ENCODE measurements around the gene RAB38. TPM values are rescaled to one million over a fixed set of nuclear protein-coding genes. Genes with fewer than 3 reads are reported as not detected.

Gene RAB38
- polyA plus RNA-seq = not detected

- Mint-ChIP-seq H3K9me3 (no peaks in the 10 kb centered on the region), H3K4me3 (peak within 1 kb of the TSS in 3 of 4 donors; percentile 65 to 86 (median 82)), H3K27ac (no peak within 1 kb of the TSS), H3K4me1 (peaks cover 5 to 8% (median 7%) of the 10 kb centered on the region in 3 donors), H3K36me3 (no peaks in the 10 kb centered on the region), H3K27me3 (peaks cover 16% of the 10 kb centered on the region)
These were observed at the start of gene RAB38 for GRCh38 chr11:88174709-88175568. Gene RAB38, minus strand, starts transcription at chr11:88175443. Its CDS starts 59 bp downstream, at chr11:88175384.

DNA sequence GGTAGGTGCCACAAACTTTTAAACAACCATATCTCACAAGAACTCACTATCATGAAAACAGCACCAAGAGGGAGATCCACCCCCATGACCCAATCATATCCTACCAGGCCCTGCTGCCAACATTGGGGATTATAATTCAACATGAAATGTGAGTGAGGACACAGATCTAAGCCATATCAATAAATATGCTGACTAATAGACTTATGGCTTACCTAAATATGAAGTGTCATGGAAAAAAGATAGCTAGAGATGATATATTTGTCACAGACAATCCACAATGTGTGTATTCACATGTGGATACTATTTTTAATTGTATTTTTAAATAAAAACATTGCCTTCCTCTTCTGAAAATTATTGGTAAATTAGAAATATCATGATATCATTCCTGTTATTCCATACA is 38.2 kb upstream of the RAB38 start:
- Mint-ChIP-seq H3K4me3 (no peak overlapping the region), H3K36me3 (no peaks in the 10 kb centered on the region), H3K27ac (no peak overlapping the region), H3K27me3 (no peaks in the 10 kb centered on the region), H3K4me1 (peaks cover 0 to 1% (median 0%) of the 10 kb centered on the region in 3 donors), H3K9me3 (no peaks in the 10 kb centered on the region)

GRCh38 chr11:88212300-88212699 is 37.1 kb upstream of the RAB38 start:
- Mint-ChIP-seq H3K4me3 (no peak overlapping the region), H3K27ac (no peak overlapping the region)

GRCh38 chr11:88208745-88209144 is 33.5 kb upstream of the RAB38 start:
- Mint-ChIP-seq H3K27me3 (no peaks in the 10 kb centered on the region), H3K27ac (peak overlapping the region in 1 of 3 donors; percentile 40), H3K4me1 (peaks cover 0 to 1% (median 0%) of the 10 kb centered on the region in 3 donors), H3K36me3 (peaks cover 3% of the 10 kb centered on the region), H3K9me3 (no peaks in the 10 kb centered on the region), H3K4me3 (no peak overlapping the region)

More at GRCh38 chr11:88212300-88212699, 37.1 kb upstream of the RAB38 start:
- Mint-ChIP-seq H3K9me3 (no peaks in the 10 kb centered on the region), H3K27me3 (no peaks in the 10 kb centered on the region), H3K4me1 (peaks cover 0 to 1% (median 0%) of the 10 kb centered on the region in 3 donors), H3K36me3 (no peaks in the 10 kb centered on the region)

- Mint-ChIP-seq H3K36me3 (peaks cover 4% of the 10 kb centered on the region), H3K27ac (no peak overlapping the region), H3K27me3 (no peaks in the 10 kb centered on the region), H3K4me3 (no peak overlapping the region), H3K9me3 (no peaks in the 10 kb centered on the region), H3K4me1 (no peaks in the 10 kb centered on the region)
These were observed 31.5 kb upstream of the RAB38 start for GRCh38 chr11:88206751-88207150.

GRCh38 chr11:88204353-88204752 is 29.1 kb upstream of the RAB38 start:
- Mint-ChIP-seq H3K4me3 (no peak overlapping the region), H3K27me3 (no peaks in the 10 kb centered on the region), H3K9me3 (no peaks in the 10 kb centered on the region), H3K36me3 (peaks cover 4% of the 10 kb centered on the region), H3K4me1 (no peaks in the 10 kb centered on the region), H3K27ac (no peak overlapping the region)

GRCh38 chr11:88203604-88204003 is 28.4 kb upstream of the RAB38 start:
- Mint-ChIP-seq H3K4me3 (no peak overlapping the region), H3K36me3 (peaks cover 5% of the 10 kb centered on the region), H3K9me3 (no peaks in the 10 kb centered on the region), H3K27me3 (no peaks in the 10 kb centered on the region), H3K4me1 (no peaks in the 10 kb centered on the region), H3K27ac (no peak overlapping the region)

DNA sequence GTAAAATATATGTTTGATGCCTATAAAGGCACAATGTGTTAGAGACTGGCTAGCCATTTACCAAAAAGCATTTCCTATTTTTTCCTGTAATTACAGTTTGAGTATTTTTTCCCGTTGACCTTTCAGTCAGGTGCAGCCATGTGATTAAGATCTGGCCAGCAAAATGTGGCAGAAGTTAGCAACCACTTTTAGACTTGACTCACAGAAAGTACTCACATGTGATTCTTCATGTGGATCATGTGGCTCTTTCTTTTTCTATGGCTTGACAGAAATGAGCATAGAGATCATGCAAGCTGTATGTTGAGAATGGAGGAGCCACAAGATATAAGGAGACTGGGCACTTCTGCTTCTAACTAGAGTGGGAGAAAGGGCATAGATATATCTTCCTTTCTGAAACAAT is 27.3 kb upstream of the RAB38 start:
- H3K9me3 Mint-ChIP-seq = peaks cover 0 to 4% (median 4%) of the 10 kb centered on the region in 3 donors
- no peaks in the 10 kb centered on the region for H3K4me1 Mint-ChIP-seq
- H3K27me3 Mint-ChIP-seq = no peaks in the 10 kb centered on the region
- peaks cover 5% of the 10 kb centered on the region for H3K36me3 Mint-ChIP-seq
- H3K4me3 Mint-ChIP-seq = no peak overlapping the region
- no peak overlapping the region for H3K27ac Mint-ChIP-seq

DNA sequence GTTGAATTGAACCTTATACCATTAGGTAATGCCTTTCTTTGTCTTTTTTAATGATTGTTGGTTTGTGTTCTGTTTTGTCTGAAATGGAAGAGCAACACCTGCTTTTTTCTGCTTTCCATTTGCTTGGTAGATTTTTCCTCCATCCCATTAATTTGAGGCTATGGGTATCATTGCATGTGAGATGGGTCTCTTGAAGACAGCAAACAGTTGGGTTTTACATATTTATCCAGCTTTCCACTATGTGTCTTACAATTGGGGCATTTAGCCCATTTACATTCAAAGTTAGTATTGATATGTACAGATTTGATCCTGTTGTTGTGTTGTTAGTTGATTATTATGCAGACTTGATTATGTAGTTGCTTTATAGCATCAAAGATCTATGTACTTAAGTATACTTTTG is 21.1 kb upstream of the RAB38 start:
- no peak overlapping the region for H3K4me3 Mint-ChIP-seq
- H3K36me3 Mint-ChIP-seq = peaks cover 1% of the 10 kb centered on the region
- no peaks in the 10 kb centered on the region for H3K4me1 Mint-ChIP-seq
- peaks cover 3% of the 10 kb centered on the region for H3K27me3 Mint-ChIP-seq
- H3K27ac Mint-ChIP-seq = no peak overlapping the region
- H3K9me3 Mint-ChIP-seq = peaks cover 15 to 27% (median 17%) of the 10 kb centered on the region in 3 donors

DNA sequence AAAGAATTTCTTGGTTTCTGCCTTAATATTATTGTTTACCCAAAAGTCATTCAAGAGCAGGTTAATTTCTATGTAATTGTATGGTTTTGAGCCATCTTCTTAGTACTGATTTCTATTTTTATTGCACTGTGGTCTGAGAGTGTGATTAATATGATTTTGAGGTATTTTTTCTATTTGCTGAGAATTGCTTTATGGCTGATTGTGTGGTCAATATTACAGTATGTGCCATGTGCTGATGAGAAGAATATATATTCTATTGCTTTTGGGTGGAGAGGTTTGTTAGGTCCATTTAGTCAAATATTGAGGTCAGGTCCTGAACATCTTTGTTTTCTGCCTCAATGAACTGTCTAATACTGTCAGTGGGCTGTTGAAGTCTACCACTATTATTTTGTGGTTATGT is 20.7 kb upstream of the RAB38 start:
- H3K4me3 Mint-ChIP-seq = no peak overlapping the region
- H3K27ac Mint-ChIP-seq = no peak overlapping the region
- peaks cover 3% of the 10 kb centered on the region for H3K27me3 Mint-ChIP-seq
- no peaks in the 10 kb centered on the region for H3K4me1 Mint-ChIP-seq
- H3K9me3 Mint-ChIP-seq = peaks cover 15 to 27% (median 17%) of the 10 kb centered on the region in 3 donors
- H3K36me3 Mint-ChIP-seq = peaks cover 1% of the 10 kb centered on the region

DNA sequence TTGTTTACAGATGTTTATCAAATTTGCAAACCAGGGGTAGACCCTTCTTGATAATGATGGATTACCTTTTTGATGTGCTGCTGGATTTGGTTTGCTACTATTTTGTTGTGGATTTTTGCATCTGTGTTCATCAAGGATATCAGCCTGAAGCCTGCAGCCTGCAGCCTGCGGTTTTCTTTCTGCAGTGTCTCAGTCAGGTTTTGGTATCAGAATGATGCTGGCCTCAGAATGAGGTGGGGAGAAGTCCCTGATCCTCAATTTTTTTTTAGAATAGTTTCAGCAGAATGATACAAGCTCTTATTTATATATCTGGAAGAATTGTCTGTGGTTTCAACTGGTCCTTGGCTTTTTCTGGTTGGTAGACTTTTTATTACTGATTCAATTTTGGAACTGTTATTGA is 19.7 kb upstream of the RAB38 start:
- Mint-ChIP-seq H3K9me3 (peaks cover 15 to 27% (median 17%) of the 10 kb centered on the region in 3 donors), H3K36me3 (peaks cover 1% of the 10 kb centered on the region), H3K27me3 (peaks cover 3% of the 10 kb centered on the region), H3K4me1 (no peaks in the 10 kb centered on the region), H3K4me3 (no peak overlapping the region), H3K27ac (no peak overlapping the region)

- Mint-ChIP-seq H3K4me1 (no peaks in the 10 kb centered on the region), H3K9me3 (peaks cover 15 to 27% (median 17%) of the 10 kb centered on the region in 3 donors), H3K4me3 (no peak overlapping the region), H3K27me3 (peaks cover 3% of the 10 kb centered on the region), H3K27ac (no peak overlapping the region), H3K36me3 (no peaks in the 10 kb centered on the region)
These were observed 18.0 kb upstream of the RAB38 start for GRCh38 chr11:88193278-88193677.

DNA sequence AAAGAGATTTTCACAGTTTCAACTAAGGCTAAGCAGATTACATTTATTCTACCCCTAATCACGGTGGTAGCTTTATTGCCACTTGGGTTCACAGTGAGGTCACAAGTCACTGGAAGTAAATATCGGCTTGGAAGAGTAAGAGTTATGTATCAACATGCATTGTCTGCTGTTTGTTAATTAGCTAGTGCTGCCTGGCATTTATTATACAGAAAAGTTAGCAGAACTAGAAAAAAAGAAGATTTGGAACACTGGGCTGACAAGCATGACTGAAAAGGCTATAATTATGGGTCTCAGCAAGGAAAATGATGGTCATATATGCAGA is 13.7 kb upstream of the RAB38 start:
- Mint-ChIP-seq H3K36me3 (peaks cover 2% of the 10 kb centered on the region), H3K4me3 (no peak overlapping the region), H3K9me3 (peaks cover 5 to 10% (median 6%) of the 10 kb centered on the region in 3 donors), H3K4me1 (no peaks in the 10 kb centered on the region), H3K27me3 (no peaks in the 10 kb centered on the region), H3K27ac (no peak overlapping the region)

DNA sequence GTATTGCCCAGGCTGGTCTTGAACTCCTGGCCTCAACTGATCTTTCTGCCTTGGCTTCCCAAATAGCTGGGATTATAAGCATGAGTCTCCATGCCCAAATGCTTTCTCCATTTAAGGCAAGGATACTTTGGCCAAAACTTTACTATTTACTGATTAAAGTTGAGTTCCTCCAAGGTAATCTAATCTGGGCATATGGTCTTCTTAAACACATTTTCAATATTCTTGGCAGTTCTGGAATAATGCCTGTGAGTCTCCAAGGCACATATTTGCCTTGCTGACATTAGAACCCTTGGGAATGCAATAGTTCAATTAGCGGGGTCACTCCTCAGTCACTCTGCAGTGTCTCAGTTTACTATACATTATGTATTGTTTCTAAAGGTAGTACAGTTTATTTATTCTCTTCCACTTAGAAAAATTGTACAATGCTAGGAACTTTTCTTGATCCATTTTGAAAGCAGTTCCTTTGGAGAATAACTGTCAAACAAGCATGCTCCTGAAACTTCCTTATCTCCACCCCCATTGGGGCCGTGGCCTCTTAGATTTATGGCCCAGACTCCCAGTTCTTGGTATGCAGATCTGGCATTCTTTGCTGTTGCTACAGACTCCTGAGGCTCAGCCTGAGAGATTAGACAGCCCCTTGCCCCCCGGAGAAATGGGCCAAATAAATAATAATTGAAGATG is 13.1 kb upstream of the RAB38 start:
- Mint-ChIP-seq H3K27me3 (no peaks in the 10 kb centered on the region), H3K4me3 (no peak overlapping the region), H3K27ac (no peak overlapping the region), H3K4me1 (no peaks in the 10 kb centered on the region), H3K9me3 (peaks cover 5 to 10% (median 6%) of the 10 kb centered on the region in 3 donors), H3K36me3 (peaks cover 2% of the 10 kb centered on the region)

DNA sequence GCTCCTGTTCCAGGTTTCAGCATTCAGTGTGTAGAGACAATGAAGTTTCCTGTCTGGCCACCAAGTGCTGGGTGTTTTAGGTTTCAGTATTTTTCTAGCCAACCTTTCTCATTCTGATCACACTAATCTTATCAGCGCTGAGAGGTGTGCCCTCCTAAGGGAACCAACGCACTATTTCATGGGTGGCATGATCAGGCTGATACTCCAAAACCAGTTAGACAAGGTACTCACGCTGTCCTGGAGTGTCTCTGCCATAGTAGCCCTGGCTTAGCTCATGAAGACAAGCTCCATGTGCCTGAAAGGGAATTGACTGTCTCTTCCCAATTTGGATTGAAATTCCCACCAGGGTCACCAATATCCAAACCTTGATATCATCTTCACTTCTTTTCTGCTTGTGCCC is 8.0 kb upstream of the RAB38 start:
- no peak overlapping the region for H3K27ac Mint-ChIP-seq
- H3K27me3 Mint-ChIP-seq = no peaks in the 10 kb centered on the region
- H3K36me3 Mint-ChIP-seq = peaks cover 2% of the 10 kb centered on the region
- no peaks in the 10 kb centered on the region for H3K4me1 Mint-ChIP-seq
- H3K4me3 Mint-ChIP-seq = no peak overlapping the region
- peaks cover 2 to 8% (median 6%) of the 10 kb centered on the region in 3 donors for H3K9me3 Mint-ChIP-seq

All from IgD-negative memory B cell (primary cell).